Activated CD4-positive, alpha-beta T cell treated with anti-CD3 and anti-CD28 coated beads, Interleukin-10, Interleukin-2, amounts not matched to agents 100 ng/mL and 50 ng/mL, durations not matched to agents 16 hours and 8 hours (primary cell): ENCODE data around the gene BGN.

Experiments used
- DNase-seq: peaks from one replicate; pipeline ENCODE4 v3.0.0-alpha.2; 2020

BGN gene

GRCh38 chrX:153486171-153486570, 8.6 kb upstream of the BGN start:
- DNase-seq = no peak

- no peak for DNase-seq
Measured at GRCh38 chrX:153487590-153488071, 7.1 kb upstream of the BGN start.

- no peak for DNase-seq
Measured at GRCh38 chrX:153488231-153488914, 6.4 kb upstream of the BGN start.

GRCh38 chrX:153490217-153490930, 4.4 kb upstream of the BGN start:
- DNase-seq = no peak

GRCh38 chrX:153491351-153491914, 3.3 kb upstream of the BGN start:
- DNase-seq = no peak

GRCh38 chrX:153491918-153492317, 2.9 kb upstream of the BGN start:
- no peak for DNase-seq

GRCh38 chrX:153492543-153492942, 2.2 kb upstream of the BGN start:
- DNase-seq = no peak

- DNase-seq = no peak
Measured at GRCh38 chrX:153493085-153493484, 1.7 kb upstream of the BGN start.

- no peak for DNase-seq
Measured at GRCh38 chrX:153494061-153494460, 719 bp upstream of the BGN start.

GRCh38 chrX:153495362-153495751, 577 bp downstream of the BGN start:
- DNase-seq = no peak

- no peak for DNase-seq
Measured at GRCh38 chrX:153495903-153496589, 1.3 kb downstream of the BGN start.

- DNase-seq = no peak
Measured at GRCh38 chrX:153496590-153496959, 1.8 kb downstream of the BGN start.

GRCh38 chrX:153498453-153498852, 3.7 kb downstream of the BGN start:
- no peak for DNase-seq

GRCh38 chrX:153499341-153499740, 4.6 kb downstream of the BGN start:
- no peak for DNase-seq

GRCh38 chrX:153499876-153500275, 5.1 kb downstream of the BGN start:
- no peak for DNase-seq

GRCh38 chrX:153500676-153501280, 6.0 kb downstream of the BGN start:
- no peak for DNase-seq

GRCh38 chrX:153501530-153501929, 6.8 kb downstream of the BGN start:
- no peak for DNase-seq

GRCh38 chrX:153502131-153502530, 7.4 kb downstream of the BGN start:
- DNase-seq = no peak

- DNase-seq = no peak
Measured at GRCh38 chrX:153502796-153503195, 8.0 kb downstream of the BGN start.

GRCh38 chrX:153504445-153505016, 9.8 kb downstream of the BGN start:
- DNase-seq = no peak

- DNase-seq = no peak
Measured at GRCh38 chrX:153505361-153505760, 10.6 kb downstream of the BGN start.

- DNase-seq = peak; percentile 85
Measured at GRCh38 chrX:153507484-153508178, 12.9 kb downstream of the BGN start.
